Hepatic stellate cell (primary cell): ENCODE results near the gene JMJD1C.
A peak's percentile ranks its signal among the peaks of the same experiment; 100 is the strongest.

Source experiments
- DNase-seq: peaks from one replicate; pipeline ENCODE4 v3.0.0; 2011; ENCODE audit warnings: low spot score

Gene JMJD1C

DNA sequence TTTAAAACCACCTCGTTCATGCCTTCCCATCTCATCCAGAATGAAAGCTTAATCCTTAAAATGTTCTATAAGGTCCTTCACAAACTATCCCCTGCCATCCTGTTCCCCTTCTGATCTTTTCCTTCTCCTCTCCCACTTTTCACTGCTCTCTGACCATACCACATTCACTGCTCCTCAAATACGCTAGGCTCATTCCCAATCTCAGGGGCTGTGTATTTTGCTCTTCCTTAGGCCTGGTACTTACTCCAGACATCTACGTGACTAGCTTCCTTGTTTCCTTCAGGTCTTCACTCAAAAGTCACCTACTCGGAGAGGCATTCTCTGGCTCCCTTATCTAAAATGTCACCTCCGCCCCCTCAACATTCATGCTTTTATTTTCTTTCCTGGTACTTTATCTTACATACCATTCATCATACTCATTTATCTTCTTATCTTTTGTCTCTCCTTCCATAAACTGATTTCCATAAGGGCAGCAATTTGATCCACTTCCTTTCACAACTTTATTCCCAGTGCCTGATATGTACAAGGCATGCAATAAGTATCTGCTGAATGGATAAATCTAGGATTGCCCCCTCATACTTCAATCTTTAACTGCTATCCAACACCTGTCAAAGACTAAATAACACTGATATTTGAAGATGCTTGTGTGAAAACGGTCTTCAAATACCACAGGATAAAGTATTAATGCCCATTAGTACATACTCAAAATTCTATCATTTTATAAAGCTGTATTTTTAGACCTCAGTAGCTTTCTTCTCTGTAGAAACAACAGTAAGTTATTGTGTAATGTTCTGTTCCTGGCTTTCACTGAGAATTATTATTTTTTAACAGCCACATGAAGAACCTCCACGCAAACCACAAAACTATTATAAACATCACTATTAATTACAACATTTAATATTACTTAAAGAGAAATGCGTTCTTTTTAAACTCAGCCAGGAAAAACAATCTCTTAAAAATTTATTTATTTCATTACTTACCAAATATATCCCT, 27.0 kb downstream of the JMJD1C start:
- DNase-seq = no peak

DNA sequence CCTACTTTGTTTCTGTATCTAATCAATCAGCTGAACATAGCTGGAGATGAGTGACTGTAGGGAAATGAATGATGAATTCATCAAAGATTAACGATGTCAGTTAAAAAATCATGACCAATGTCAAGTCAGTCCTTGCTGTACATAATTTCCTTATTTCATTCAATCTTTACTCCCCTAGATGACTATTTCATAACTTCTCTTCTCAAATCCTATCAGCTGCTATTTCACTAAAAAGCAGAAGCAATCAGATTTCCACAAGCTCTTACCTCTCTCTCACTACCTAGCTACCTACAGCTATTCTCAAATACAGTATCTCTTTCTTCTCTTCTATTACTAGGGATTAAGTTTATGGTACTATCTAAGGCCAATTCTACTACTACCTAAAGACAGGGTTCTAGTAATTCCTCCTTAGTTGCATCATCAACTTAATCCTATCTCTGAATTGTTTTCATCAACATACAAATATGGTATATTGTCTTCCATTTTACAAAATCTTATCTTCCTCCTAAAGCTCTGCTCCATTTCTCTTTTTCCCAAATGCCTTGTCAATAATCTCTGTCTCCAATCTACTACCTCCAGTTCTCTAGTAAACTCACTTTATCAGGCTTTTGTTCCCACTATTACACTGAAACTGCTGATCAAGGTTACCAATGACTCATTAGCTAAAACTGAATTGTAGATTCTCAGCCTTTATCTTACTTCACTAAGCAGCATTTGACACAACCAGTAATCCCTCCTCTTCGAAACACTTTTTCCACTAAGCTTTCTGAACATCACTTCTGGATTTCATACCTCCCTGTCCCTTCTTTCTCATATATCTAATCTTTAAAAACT, 28.4 kb downstream of the JMJD1C start:
- no peak for DNase-seq

DNA sequence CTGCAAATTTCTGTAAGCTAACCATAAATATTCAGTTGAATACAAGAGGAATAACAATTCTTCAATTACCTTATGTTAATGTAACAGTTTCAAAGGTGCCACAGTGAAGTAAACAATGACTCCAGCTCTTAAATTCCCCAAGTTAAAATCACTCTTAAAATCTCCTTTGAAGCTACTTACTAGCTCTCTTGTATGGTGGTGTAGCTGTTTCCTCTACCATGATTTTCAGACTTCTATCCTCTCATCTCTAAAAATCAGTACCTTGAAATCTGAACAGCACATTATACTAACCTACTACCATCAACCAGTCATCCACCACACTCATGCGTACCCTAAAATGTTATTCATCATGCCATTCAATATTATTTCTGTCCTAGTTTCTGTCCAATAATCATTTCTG, 29.6 kb downstream of the JMJD1C start:
- no peak for DNase-seq

DNA sequence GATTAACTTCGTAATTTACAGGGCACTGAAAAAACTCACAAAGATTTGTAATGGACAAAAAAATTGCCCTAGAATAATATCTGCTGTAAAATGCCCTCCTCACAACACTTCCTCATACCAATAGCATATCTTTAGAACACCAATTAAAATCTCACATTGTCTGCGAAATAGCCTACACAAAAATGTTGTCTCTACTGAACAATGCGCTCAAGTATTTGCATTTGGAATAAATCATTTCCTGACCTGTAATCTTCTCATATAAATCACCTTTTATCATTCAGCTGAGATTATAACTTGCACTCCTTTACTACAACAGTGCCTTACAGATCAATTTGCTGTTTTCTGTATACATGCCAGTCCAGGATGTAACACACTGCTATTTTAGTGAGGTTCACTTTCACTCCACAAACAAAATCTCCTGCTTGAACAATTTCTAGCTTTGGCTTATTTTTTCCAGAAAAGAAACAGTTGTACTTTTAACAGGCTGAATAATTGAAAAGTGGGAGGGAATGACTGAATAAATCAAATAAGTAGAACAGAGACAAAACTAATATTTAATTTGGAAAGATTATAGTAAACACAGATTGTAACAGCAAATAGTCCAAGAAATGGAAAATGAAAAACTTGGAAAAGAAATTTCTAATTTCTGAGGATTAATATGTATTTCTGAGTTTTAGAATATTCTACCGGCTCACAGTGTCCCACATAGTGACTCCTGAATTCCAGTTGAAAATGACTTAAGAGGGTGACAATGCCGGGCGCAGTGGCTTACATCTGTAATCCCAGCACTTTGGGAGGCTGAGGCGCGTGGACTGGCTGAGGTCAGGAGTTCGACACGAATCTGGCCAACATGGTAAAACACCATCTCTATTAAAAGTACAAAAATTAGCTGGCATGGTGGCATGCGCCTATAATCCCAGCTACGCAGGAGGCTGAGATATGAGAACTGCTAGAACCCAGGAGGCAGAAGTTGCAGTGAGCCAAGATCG, 30.6 kb downstream of the JMJD1C start:
- no peak for DNase-seq

DNA sequence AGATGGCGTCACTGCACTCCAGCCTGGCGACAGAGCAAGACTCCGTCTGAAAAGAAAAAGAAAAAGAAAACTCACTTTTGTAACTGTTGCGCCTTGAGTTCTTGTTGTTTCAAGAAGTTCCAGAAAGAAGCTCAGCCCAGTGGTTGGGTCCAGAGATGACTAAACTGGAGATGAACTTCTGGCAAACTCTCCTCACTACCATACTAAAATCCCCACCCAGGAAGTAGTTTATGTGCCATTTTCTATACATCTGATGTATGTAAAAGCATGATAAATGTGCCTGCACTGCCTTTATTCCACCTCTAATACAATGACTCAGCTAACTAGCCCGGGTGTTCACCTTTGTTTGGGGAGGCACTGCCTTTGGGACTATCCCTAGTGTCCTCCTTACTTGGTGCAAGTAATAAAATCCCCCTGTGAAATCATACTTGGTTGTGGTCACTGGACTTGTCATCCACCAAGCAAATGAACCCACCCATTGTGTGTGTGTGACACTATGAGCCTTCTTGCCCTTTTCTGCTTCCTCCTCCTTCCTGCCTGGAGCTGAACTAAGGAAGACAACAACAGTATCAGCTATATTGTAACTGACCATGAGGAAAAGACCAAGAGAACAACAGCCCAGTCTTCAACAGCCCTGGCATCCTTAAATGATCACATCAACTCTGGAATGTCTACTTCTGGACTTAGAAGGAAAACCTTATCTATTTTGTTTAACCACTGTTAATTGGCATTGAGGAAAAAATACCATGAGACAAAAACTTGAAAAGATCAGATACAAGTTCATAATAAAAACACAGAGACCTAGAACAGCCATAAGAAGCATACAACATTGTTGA, 33.6 kb downstream of the JMJD1C start:
- DNase-seq = no peak

DNA sequence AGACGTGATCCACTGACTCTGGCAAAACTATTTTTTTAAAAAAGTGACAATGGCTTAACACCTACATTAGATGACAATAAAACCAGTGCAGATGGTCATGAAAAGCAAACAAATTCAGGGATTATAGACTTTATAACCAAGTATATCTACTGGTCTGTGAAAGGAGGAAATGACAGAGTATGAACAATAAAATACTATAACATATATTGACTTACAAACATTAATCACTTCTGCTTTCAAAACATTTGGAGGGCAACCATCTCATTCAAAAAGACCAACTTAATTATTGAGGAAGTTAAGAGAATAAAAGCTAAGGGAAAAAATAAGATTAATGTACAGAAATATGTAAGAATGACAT, 34.8 kb downstream of the JMJD1C start:
- DNase-seq = no peak

DNA sequence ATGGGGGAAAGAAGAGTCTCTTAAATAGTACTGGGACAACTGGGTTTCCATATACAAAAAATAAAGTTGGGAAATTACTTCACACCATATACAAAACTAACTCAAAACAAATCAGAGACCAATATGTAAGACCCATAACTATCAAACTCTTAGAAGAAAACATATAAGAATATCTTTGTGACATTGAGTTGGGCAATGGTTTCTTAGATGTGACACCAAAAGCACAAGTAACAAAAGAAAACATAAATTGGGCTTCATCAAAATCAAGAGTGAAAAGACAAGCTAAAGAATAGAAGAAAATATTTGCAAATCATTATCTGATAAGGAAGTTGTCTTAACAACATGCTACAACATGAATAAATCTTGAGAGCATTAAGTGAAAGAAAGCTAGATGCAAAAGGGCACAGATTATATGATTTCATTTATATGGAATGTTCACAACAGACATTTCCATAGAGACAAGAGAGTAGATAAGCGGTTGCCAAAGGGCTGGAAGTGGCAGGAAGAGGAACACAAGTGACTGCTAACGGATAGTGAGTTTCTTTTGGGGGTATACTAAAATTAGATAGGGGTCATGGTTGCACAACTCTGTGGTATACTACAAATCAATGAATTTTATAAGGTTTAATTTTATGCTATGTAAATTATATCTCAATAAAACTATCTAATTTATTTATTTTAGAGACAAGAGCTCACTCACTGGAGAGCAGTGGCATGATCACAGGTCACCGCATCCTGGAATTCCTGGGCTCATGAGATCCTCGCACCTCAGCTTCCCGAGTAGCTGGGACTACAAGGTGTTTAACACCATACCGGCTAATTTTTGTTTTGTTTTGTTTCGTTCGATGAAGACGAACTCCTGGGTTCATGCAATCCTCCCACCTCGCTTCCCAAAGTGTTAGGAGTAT, 35.4 kb downstream of the JMJD1C start:
- DNase-seq = peak; percentile 68

DNA sequence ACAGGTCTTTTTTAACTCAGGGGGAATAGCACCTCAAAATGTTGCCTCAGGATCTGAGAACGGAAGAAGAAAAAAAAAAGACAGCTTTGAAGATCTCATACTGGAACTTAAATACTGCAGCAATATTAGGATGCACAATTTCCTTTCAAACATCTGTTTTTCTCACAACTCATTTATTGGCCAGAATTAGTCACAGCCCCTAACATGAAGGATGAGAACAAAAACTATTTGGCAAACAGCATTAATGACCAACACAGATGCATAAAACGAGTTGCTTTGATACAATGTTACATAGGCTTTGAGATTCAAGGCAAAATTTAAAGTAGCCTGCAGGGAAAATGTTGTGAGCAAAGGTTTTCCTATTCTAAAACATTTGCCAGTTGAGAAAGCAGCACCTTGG, 36.5 kb downstream of the JMJD1C start:
- no peak for DNase-seq

DNA sequence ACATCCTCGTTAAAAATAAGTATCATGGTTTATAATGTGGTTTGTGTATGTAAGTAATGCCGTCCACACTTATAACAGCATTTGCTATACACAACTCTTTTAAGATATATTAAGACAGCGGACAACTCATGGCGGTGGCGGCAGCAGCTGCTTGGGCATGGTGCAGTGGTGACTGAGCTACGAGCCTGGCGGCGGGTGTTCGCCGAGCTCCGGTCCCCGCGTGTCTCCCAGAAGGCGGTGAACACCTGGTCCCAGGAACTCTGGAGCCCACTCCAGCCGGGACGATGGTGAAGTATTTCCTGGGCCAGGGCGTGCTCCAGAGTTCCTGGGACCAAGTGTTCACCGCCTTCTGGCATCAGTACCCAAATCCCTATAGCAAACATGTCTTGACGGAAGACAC, 38.8 kb downstream of the JMJD1C start:
- DNase-seq = no peak

DNA sequence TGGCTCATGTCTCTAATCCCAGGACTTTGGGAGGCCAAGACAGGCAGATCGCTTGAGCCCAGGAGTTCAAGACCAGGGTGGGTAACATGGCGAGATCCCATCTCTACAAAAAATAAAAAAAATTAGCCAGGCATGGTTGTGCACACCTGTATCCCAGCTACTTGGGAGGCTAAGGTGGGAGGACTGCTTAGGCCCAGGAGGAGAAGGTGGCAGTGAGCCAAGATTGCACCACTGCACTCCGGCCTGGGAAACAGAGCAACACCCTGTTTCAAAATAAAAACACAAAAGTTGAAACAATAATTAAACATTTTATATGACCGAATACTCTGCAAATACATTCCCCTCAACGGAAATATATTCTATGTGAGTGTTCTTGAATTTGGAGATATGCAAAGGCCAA, 40.3 kb downstream of the JMJD1C start:
- DNase-seq = no peak

DNA sequence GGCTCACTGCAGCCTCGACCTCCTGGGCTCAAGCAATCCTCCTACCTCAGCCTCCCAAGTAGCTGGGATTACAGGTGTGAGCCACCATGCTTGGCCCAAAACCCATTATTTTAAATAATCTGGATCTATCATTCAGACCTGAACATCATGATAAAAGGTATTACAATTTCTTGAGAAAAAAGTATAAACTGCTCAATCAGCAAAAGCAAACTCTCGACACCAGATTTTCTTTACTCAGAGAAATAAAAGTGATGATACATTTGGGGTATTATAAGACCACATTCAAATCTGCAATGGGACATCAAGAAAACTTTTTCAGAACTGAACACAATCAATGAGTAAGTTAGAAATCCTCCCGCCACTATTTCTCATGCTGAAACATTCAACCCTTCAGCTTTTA, 41.2 kb downstream of the JMJD1C start:
- DNase-seq = no peak

DNA sequence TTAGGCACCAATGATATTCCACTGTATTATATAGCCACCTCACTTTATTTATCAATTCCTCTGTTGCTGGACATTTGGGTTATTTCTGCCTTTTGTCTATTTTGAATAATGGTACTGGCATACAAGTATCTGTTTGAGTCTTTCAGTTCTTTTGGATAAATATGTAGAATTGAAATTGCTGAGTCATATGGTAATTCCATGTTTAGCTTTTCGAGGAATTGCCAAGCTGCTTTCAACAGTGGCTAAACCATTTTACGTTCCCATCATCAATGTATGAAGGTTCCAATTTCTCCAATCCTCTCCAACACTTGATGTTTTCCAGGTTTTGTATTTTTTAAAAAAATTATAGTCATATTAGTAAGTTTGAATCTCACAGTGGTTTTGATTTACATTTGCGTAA, 42.3 kb downstream of the JMJD1C start:
- no peak for DNase-seq

DNA sequence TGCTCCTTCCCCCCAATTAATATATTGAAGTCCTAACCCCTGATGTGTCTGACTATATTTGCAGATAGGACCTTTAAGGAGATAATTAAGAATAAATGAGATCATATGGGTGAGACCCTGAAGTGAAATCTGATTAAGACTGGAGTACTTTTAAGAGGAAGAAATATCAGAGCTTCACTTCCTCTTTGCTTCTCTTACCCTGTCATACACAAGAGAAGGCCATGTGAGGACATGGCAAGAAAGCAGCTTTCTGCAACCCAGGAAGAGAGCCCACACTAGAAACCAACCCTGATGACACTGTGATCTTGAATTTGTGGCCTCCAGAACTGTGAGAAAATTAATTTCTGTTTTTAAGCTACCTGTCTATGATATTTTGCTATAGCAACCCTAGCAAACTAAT, 44.2 kb downstream of the JMJD1C start:
- no peak for DNase-seq

DNA sequence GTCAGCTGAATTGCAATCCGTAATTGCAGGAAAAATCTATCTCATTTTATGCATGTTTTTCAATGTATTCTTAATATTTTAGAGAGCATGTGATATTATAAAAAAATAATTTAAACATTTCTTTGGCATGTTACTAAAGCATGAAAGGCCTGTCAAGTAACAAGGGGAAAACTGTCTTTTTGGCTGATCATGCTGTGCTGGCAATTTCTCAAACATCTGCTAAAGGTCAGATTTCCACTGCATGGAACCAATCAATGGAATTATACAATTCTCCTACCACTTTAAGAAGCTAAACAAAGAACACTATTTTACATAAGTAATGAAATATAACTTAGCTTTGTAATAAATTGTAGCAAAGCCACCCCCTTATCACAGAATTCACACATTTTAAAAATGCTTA, 49.4 kb downstream of the JMJD1C start:
- DNase-seq = no peak

DNA sequence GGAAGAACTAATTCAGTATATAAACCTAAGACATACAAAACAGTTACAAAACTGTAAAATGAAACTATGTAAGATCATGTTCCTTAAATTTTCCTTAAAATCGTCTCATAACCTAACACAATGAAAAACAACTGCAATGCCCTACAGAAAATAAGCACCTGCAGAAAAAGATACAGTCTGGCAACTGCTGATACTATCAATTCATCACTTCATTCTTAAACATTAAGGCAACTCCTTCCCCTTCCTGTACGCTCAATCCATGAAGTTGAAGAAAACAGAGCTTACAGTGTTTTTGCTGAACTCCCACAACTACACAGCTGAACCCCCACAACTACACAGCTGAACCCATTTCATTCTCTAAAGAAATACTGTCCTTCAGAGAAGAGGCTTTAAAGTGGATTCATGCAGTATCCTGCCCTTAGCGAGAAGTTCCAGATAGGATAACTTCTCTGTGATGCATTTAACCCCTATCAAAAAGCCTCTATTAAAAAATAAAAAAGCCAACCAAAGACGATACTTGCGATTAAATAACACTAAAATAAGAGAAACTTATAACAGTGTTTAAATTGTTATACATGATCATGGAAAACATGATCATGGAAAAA, 50.0 kb downstream of the JMJD1C start:
- no peak for DNase-seq

DNA sequence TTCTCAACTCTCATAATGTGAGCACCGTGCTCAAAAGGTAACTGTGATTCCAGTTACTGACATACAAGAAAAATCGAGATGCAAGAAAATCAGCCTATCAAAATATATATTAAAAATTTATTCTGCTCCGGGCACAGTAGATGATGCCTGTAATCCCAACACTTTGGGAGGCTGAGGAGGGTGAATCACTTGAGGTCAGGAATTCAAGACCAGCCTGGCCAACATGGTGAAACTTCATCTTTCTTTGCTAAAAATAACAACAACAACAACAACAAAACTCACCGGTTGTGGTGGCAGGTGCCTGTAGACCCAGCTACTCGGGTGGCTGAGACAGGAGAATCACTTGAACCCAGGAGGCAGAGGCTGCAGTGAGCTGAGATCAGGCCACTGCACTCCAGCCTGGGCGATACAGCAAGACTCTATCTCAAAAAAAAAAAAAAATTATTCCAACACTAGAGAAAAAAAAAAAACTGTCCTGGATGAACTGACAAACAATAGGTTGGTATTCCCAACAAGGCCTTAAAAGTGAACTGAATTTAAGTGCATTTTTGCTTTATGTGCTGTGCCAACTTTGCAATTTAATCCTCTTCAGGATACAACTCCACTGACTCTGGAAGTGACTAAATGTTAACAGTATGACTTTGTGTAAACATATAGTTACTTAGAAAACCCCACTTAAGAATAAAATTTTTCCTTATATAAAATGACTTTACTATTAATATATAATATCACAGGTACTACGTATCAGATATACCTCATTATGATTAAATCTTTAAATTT, 51.1 kb downstream of the JMJD1C start:
- DNase-seq = no peak

DNA sequence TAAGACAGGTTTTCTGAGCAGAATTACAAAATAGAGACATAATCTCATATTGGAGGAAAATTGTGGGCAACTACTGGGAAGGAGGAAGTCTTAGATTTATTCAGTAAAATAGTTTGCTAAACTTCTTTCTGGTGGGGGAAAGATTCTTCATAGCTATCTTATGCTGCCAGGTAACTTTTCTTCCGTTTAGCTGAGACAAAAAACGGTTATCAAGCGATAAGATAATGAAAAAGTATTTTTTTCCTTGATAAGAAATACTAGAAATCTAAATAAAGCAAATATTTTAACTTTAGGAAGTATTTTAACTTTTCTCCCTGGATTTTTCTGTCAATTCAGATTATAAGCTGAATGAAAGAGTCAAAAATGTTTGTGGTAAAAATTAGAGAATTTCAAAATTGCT, 52.3 kb downstream of the JMJD1C start:
- no peak for DNase-seq

DNA sequence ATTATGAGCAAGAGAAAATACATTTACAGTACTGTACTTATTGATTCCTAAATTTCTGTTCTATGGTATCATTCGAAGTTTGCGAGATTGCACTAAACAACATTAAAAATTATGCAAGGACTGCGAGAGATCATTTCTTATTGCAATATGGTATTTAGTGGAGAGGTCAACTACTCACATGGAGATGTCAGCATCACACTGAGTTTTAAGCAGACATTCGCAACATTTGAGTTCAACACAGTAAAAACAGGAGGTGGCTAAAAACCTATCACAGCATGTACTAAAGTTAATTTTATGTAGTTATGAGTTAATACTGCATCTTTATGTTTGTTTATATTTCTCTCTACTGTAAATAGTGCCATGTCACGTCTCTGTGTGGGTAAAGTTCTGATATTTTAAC, 53.5 kb downstream of the JMJD1C start:
- DNase-seq = no peak

DNA sequence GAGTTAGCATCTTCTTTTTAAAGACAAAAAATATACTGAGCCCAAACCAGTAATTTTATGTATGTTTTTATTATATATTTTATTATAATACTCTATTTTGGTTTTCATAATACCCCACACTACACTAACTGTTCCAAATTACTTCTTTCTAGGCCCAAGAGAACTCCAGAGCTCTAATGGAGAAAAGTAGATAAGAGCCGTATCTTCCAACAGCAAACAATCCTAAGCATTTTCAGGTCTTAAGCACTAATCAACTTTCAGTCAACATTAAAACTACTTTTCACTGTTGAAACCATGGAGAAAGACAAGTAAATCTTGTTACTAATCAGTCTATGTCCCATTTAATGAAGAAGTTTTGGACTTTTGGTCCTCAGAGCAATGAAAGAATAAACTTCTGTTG, 55.1 kb downstream of the JMJD1C start:
- DNase-seq = no peak
